Measurements from ENCODE around the gene CAMTA1. TPM values are rescaled to one million over a fixed set of nuclear protein-coding genes. Genes with fewer than 3 reads are reported as not detected.

CAMTA1 gene
- total RNA-seq, 1 experiment from 2014 or later: 60.0 TPM

- Mint-ChIP-seq H3K4me1 (ENCODE audit: low read depth, unreplicated experiment) (no peaks in the 10 kb centered on the region), H3K27me3 (ENCODE audit: insufficient read depth, unreplicated experiment) (peaks cover 8% of the 10 kb centered on the region), H3K27ac (ENCODE audit: unreplicated experiment) (no peak overlapping the region), H3K36me3 (ENCODE audit: insufficient read depth, unreplicated experiment) (no peaks in the 10 kb centered on the region), H3K9me3 (ENCODE audit: unreplicated experiment) (no peaks in the 10 kb centered on the region), H3K4me3 (ENCODE audit: unreplicated experiment) (no peak overlapping the region)
- no peaks in the 10 kb centered on the region for H3K36me3 ChIP-seq (ENCODE audit: control insufficient read depth, insufficient read depth, low read length)
- intact Hi-C loops (cut with micrococcal nuclease; ENCODE audit: unreplicated experiment): no loop called here
- BruUV-seq (replicated peaks): no TSS peak
- H3K27me3 ChIP-seq (replicated peaks; ENCODE audit: control insufficient read depth, insufficient read depth, low read length): 0 out of 2 replicates have a peak, but pooled peaks cover 2% of the 10 kb centered on the region
- no peak for DNase-seq
- ChIA-PET CTCF (no interaction called here), POLR2A (no interaction called here)
- TF ChIP-seq CTCF (IDR thresholded peaks at IDR 0.05; ENCODE audit: insufficient read depth in 1 of 2, low read depth in 1 of 2, low read length in 1 of 2, severe bottlenecking in 1 of 2, unreplicated experiment in 1 of 2): no peak
- H3K4me1 ChIP-seq: no peaks in the 10 kb centered on the region
- no peak overlapping the region for H3K4me3 ChIP-seq (ENCODE audit: low read depth, low read length)
- no peaks in the 10 kb centered on the region for H3K9me3 ChIP-seq
Measured at GRCh38 chr1:7640350-7640749, 855.1 kb downstream of the CAMTA1 start.

- DNase-seq: no peak
- no TSS peak for BruUV-seq (replicated peaks)
- Mint-ChIP-seq H3K36me3 (ENCODE audit: insufficient read depth, unreplicated experiment) (peaks cover 2% of the 10 kb centered on the region), H3K27me3 (ENCODE audit: insufficient read depth, unreplicated experiment) (peaks cover 8% of the 10 kb centered on the region), H3K9me3 (ENCODE audit: unreplicated experiment) (no peaks in the 10 kb centered on the region), H3K4me1 (ENCODE audit: low read depth, unreplicated experiment) (no peaks in the 10 kb centered on the region), H3K4me3 (ENCODE audit: unreplicated experiment) (no peak overlapping the region), H3K27ac (ENCODE audit: unreplicated experiment) (no peak overlapping the region)
- no peaks in the 10 kb centered on the region for H3K36me3 ChIP-seq (ENCODE audit: control insufficient read depth, insufficient read depth, low read length)
- H3K9me3 ChIP-seq: no peaks in the 10 kb centered on the region
- TF ChIP-seq CTCF (IDR thresholded peaks at IDR 0.05; ENCODE audit: insufficient read depth in 1 of 2, low read depth in 1 of 2, low read length in 1 of 2, severe bottlenecking in 1 of 2, unreplicated experiment in 1 of 2): no peak
- ChIA-PET POLR2A (no interaction called here), CTCF (no interaction called here)
- H3K4me1 ChIP-seq: no peaks in the 10 kb centered on the region
- intact Hi-C loops (cut with micrococcal nuclease; ENCODE audit: unreplicated experiment): no loop called here
- H3K4me3 ChIP-seq (ENCODE audit: low read depth, low read length): no peak overlapping the region
- 0 out of 2 replicates have a peak, but pooled peaks cover 2% of the 10 kb centered on the region for H3K27me3 ChIP-seq (replicated peaks; ENCODE audit: control insufficient read depth, insufficient read depth, low read length)
Measured at GRCh38 chr1:7640920-7641585, 855.8 kb downstream of the CAMTA1 start.

- POLR2A ChIA-PET: no interaction called here
Measured at GRCh38 chr1:7641587-7642417, 856.5 kb downstream of the CAMTA1 start.

More at GRCh38 chr1:7641587-7642417, 856.5 kb downstream of the CAMTA1 start:
- Mint-ChIP-seq H3K27ac (ENCODE audit: unreplicated experiment) (no peak overlapping the region), H3K4me3 (ENCODE audit: unreplicated experiment) (no peak overlapping the region), H3K27me3 (ENCODE audit: insufficient read depth, unreplicated experiment) (peaks cover 8% of the 10 kb centered on the region), H3K36me3 (ENCODE audit: insufficient read depth, unreplicated experiment) (peaks cover 5% of the 10 kb centered on the region), H3K9me3 (ENCODE audit: unreplicated experiment) (no peaks in the 10 kb centered on the region), H3K4me1 (ENCODE audit: low read depth, unreplicated experiment) (no peaks in the 10 kb centered on the region)
- Histone ChIP-seq H3K4me1 (no peaks in the 10 kb centered on the region), H3K27me3 (replicated peaks; ENCODE audit: control insufficient read depth, insufficient read depth, low read length) (0 out of 2 replicates have a peak, but pooled peaks cover 2% of the 10 kb centered on the region), H3K4me3 (ENCODE audit: low read depth, low read length) (no peak overlapping the region), H3K9me3 (no peaks in the 10 kb centered on the region), H3K36me3 (ENCODE audit: control insufficient read depth, insufficient read depth, low read length) (no peaks in the 10 kb centered on the region)
- CTCF ChIA-PET: interaction anchor here (0.7 kb wide), 1 partner anchor 26 kb away, joined by 4 read pairs; no protein-coding TSS in a partner anchor
- BruUV-seq (replicated peaks): no TSS peak
- DNase-seq: no peak
- no peak for TF ChIP-seq CTCF (IDR thresholded peaks at IDR 0.05; ENCODE audit: insufficient read depth in 1 of 2, low read depth in 1 of 2, low read length in 1 of 2, severe bottlenecking in 1 of 2, unreplicated experiment in 1 of 2)
- intact Hi-C loops (cut with micrococcal nuclease; ENCODE audit: unreplicated experiment): no loop called here
